Measurements from ENCODE around the gene RALGPS1. TPM values are rescaled to one million over a fixed set of nuclear protein-coding genes. Genes with fewer than 3 reads are reported as not detected.

Gene RALGPS1
- total and polyA plus RNA-seq, 2 donors (not counting 1 experiment from before 2014, with no cell fraction given): 19.7 to 39.9 TPM

GRCh38 chr9:126965541-126966428 lies 51.2 kb downstream of the RALGPS1 start:
- no peak overlapping the region for H3K27ac ChIP-seq (ENCODE audit: low read length in 2 of 2)
- no peak overlapping the region for H3K27ac Mint-ChIP-seq
- H3K79me2 ChIP-seq (ENCODE audit: control insufficient read depth, insufficient read depth, low read length): no peaks in the 10 kb centered on the region
- ChIA-PET POLR2A (no interaction called here), CTCF (interaction anchor here (0.8 to 2.8 kb wide), 6 partner anchors 20 to 249 kb away, joined by 3 to 20 read pairs (median 4); no protein-coding TSS in a partner anchor)
- H3K4me2 ChIP-seq (replicated peaks; ENCODE audit: low read depth, low read length, poor library complexity, severe bottlenecking): no peak overlapping the region
- H3K27me3 Mint-ChIP-seq: no peaks in the 10 kb centered on the region
- ATAC-seq (ENCODE audit: low read depth) (peak; percentile 36), DNase-seq (no peak)
- H3K4me3 ChIP-seq (ENCODE audit: control extremely low read depth in 1 of 5, extremely low read depth in 1 of 5, insufficient read depth in 1 of 5, low read depth in 2 of 5, low read length in 4 of 5): no peak overlapping the region
- no peak overlapping the region for H3K4me3 Mint-ChIP-seq
- no peaks in the 10 kb centered on the region for H4K20me1 ChIP-seq (ENCODE audit: control insufficient read depth, insufficient read depth, low read length, poor library complexity, severe bottlenecking)
- H3K9me3 Mint-ChIP-seq (ENCODE audit: insufficient read depth): no peaks in the 10 kb centered on the region
- TF ChIP-seq, protein P1, sequence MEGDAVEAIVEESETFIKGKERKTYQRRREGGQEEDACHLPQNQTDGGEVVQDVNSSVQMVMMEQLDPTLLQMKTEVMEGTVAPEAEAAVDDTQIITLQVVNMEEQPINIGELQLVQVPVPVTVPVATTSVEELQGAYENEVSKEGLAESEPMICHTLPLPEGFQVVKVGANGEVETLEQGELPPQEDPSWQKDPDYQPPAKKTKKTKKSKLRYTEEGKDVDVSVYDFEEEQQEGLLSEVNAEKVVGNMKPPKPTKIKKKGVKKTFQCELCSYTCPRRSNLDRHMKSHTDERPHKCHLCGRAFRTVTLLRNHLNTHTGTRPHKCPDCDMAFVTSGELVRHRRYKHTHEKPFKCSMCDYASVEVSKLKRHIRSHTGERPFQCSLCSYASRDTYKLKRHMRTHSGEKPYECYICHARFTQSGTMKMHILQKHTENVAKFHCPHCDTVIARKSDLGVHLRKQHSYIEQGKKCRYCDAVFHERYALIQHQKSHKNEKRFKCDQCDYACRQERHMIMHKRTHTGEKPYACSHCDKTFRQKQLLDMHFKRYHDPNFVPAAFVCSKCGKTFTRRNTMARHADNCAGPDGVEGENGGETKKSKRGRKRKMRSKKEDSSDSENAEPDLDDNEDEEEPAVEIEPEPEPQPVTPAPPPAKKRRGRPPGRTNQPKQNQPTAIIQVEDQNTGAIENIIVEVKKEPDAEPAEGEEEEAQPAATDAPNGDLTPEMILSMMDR (IDR thresholded peaks at IDR 0.05): peak; percentile 39
- no peak for TF ChIP-seq EZH2 (IDR thresholded peaks at IDR 0.05; ENCODE audit: borderline replicate concordance, insufficient read depth, low read depth, low read length, poor library complexity, severe bottlenecking)
- H3K9me3 ChIP-seq (ENCODE audit: control extremely low read depth in 1 of 3, control insufficient read depth in 2 of 3, insufficient read depth in 1 of 3, low read length in 2 of 3): no peaks in the 10 kb centered on the region
- H3K4me1 ChIP-seq (ENCODE audit: control insufficient read depth in 2 of 2, insufficient read depth in 2 of 2, low read length in 2 of 2): no peaks in the 10 kb centered on the region
- intact Hi-C loops (cut with micrococcal nuclease): no loop called here
- H3K27me3 ChIP-seq (replicated peaks in 1 of 4; ENCODE audit: control extremely low read depth in 1 of 4, control insufficient read depth in 3 of 4, insufficient read depth in 4 of 4, low read length in 3 of 4): no peaks in the 10 kb centered on the region
- H3K36me3 ChIP-seq (replicated peaks in 1 of 2; ENCODE audit: control extremely low read depth in 1 of 2, control insufficient read depth in 1 of 2, extremely low read depth in 1 of 2, insufficient read depth in 2 of 2, low read length in 1 of 2): peaks cover 0 to 9% of the 10 kb centered on the region in 2 experiments
- H3K4me1 Mint-ChIP-seq: no peaks in the 10 kb centered on the region
- 90% methylated on average over 12 of the region's 12 CpGs for WGBS (ENCODE audit: insufficient coverage)
- H3K9ac ChIP-seq (ENCODE audit: low read length): no peak overlapping the region
- no peak overlapping the region for H2AFZ ChIP-seq (ENCODE audit: insufficient read depth, low read depth, low read length, poor library complexity, severe bottlenecking)

DNA sequence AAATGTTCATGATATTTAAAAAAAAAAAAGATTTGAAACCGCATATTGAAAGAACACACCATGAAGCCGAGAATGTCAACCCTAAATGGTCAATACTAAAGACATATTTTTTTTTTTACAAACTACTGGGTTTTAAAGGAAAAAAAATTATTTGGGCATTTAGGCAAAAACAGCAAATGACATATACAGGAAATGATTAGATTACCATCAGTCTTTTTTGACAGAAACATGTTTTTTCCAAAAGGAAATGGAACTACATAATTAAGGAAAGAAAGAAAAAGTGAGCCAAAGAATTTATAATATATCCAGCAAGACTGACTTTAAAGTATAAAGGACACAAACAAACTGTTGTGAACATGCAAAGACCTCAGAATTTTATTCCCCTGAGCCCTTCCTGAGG lies 56.7 kb downstream of the RALGPS1 start:
- Histone ChIP-seq H3K4me1 (ENCODE audit: control insufficient read depth in 2 of 2, insufficient read depth in 2 of 2, low read length in 2 of 2) (no peaks in the 10 kb centered on the region), H3K36me3 (replicated peaks in 1 of 2; ENCODE audit: control extremely low read depth in 1 of 2, control insufficient read depth in 1 of 2, extremely low read depth in 1 of 2, insufficient read depth in 2 of 2, low read length in 1 of 2) (no peaks in the 10 kb centered on the region), H3K9me3 (ENCODE audit: control extremely low read depth in 1 of 3, control insufficient read depth in 2 of 3, insufficient read depth in 1 of 3, low read length in 2 of 3) (no peaks in the 10 kb centered on the region), H3K4me3 (ENCODE audit: control extremely low read depth in 1 of 5, extremely low read depth in 1 of 5, insufficient read depth in 1 of 5, low read depth in 2 of 5, low read length in 4 of 5) (no peak overlapping the region), H3K27ac (ENCODE audit: low read length in 2 of 2) (no peak overlapping the region), H2AFZ (ENCODE audit: insufficient read depth, low read depth, low read length, poor library complexity, severe bottlenecking) (no peak overlapping the region), H3K4me2 (replicated peaks; ENCODE audit: low read depth, low read length, poor library complexity, severe bottlenecking) (no peak overlapping the region), H3K9ac (ENCODE audit: low read length) (no peak overlapping the region), H4K20me1 (ENCODE audit: control insufficient read depth, insufficient read depth, low read length, poor library complexity, severe bottlenecking) (no peaks in the 10 kb centered on the region), H3K27me3 (replicated peaks in 1 of 4; ENCODE audit: control extremely low read depth in 1 of 4, control insufficient read depth in 3 of 4, insufficient read depth in 4 of 4, low read length in 3 of 4) (no peaks in the 10 kb centered on the region), H3K79me2 (ENCODE audit: control insufficient read depth, insufficient read depth, low read length) (no peaks in the 10 kb centered on the region)
- intact Hi-C loops (cut with micrococcal nuclease): no loop called here
- DNase-seq (no peak), ATAC-seq (ENCODE audit: low read depth) (no peak)
- Mint-ChIP-seq H3K27me3 (no peaks in the 10 kb centered on the region), H3K4me1 (no peaks in the 10 kb centered on the region), H3K9me3 (ENCODE audit: insufficient read depth) (no peaks in the 10 kb centered on the region), H3K4me3 (no peak overlapping the region), H3K27ac (no peak overlapping the region)
- ChIA-PET POLR2A (no interaction called here), CTCF (no interaction called here)
- TF ChIP-seq, protein P1 (IDR thresholded peaks at IDR 0.05): no peak
- TF ChIP-seq EZH2 (IDR thresholded peaks at IDR 0.05; ENCODE audit: borderline replicate concordance, insufficient read depth, low read depth, low read length, poor library complexity, severe bottlenecking): no peak
- no CpG with 5 or more reads among the region's 2 CpGs for WGBS (ENCODE audit: insufficient coverage)

Data from B cell (primary cell).